Endothelial cell of umbilical vein (primary cell): ENCODE results near the gene MYOCD. TPM values are rescaled to one million over a fixed set of nuclear protein-coding genes. Genes with fewer than 3 reads are reported as not detected.

Experiments used
- BruUV-seq: library from RNA; stranded (reverse); fragments of 400-500 nt; replicated peaks from 2 replicates; lab custom pipeline; 2021; lab: Mats Ljungman, UMichigan
- CTCF ChIA-PET: fragments of 300-600, 350-600 bp; sonication (Branson Sonifier 250); formaldehyde crosslinking; loops from one replicate; lab custom pipeline; 2021; ENCODE audit warnings: antibody characterized with exemption, inconsistent platforms; lab: Charles Lee
- POLR2A ChIA-PET: fragments of 300-600, 350-600 bp; sonication (Branson Sonifier 250); formaldehyde crosslinking; loops from one replicate; lab custom pipeline; 2021; ENCODE audit warnings: antibody characterized with exemption, inconsistent platforms; lab: Charles Lee
- DNase-seq: peaks from one replicate; pipeline ENCODE4 v3.0.0-alpha.2; 2011; ENCODE audit warnings: low read depth, low spot score
- FAIRE-seq: peaks from 2 replicates; lab custom pipeline; 2011; peaks lifted over from hg19 to GRCh38; lab: Jason Lieb, UNC
- H2AFZ ChIP-seq: 2 replicates; pipeline ENCODE4 v1.6.0; 2012; ENCODE audit warnings: low read depth, low read length, control low read depth, inconsistent platforms
- H3K27ac ChIP-seq: 2 replicates; pipeline ENCODE4 v1.5.1; 2011; ENCODE audit warnings: low read depth, mild to moderate bottlenecking, control low read depth, low read length, moderate library complexity; ENCODE audit not compliant: insufficient read depth
- H3K27me3 ChIP-seq, 2 experiments: 2 replicates each; pipeline versions ENCODE4 v1.6.0 to v1.6.1; 2011; ENCODE audit warnings: low read length in 2 of 2, mixed read lengths in 1 of 2; ENCODE audit not compliant: control insufficient read depth in 2 of 2, insufficient read depth in 2 of 2
- H3K36me3 ChIP-seq, 2 experiments: 2 replicates in 1 of 2; 3 replicates in 1 of 2; pipeline ENCODE4 v1.5.1; 2011; ENCODE audit warnings: low read length in 2 of 2, mild to moderate bottlenecking in 1 of 2, moderate library complexity in 1 of 2; ENCODE audit not compliant: control insufficient read depth in 2 of 2, insufficient read depth in 2 of 2; ENCODE audit errors: extremely low read depth in 1 of 2
- H3K4me1 ChIP-seq: 3 replicates; pipeline ENCODE4 v1.5.1; 2011; ENCODE audit warnings: mild to moderate bottlenecking, low read length; ENCODE audit not compliant: control insufficient read depth, insufficient read depth; ENCODE audit errors: extremely low read depth
- H3K4me2 ChIP-seq: 2 replicates; pipeline ENCODE4 v1.6.1; 2011; ENCODE audit warnings: low read length, control low read depth, mixed read lengths; ENCODE audit not compliant: insufficient read depth
- H3K4me3 ChIP-seq, 3 experiments: fragments of 200-600 bp in 1 of 3; sonication (generic), shearing (Covaris generic) in 1 of 3; replicated peaks in 1 of 3; 2 replicates each; pipeline ENCODE4 v1.5.1; 2011 to 2016; ENCODE audit warnings: control low read depth in 3 of 3, low read length in 3 of 3, mild to moderate bottlenecking in 2 of 3, inconsistent platforms in 1 of 3, low read depth in 1 of 3, moderate library complexity in 1 of 3; ENCODE audit not compliant: insufficient read depth in 1 of 3
- H3K79me2 ChIP-seq: 2 replicates; pipeline ENCODE4 v1.6.0; 2012; ENCODE audit warnings: low read length, inconsistent platforms; ENCODE audit not compliant: control insufficient read depth, insufficient read depth
- H3K9ac ChIP-seq: replicated peaks from 2 replicates; pipeline ENCODE3; 2011; ENCODE audit warnings: low read length, control low read depth; ENCODE audit not compliant: insufficient read depth; ENCODE audit errors: extremely low read depth
- H3K9me1 ChIP-seq: replicated peaks from 3 replicates; pipeline ENCODE4 v1.6.0; 2011; ENCODE audit warnings: mild to moderate bottlenecking, low read length; ENCODE audit not compliant: control insufficient read depth, insufficient read depth; ENCODE audit errors: extremely low read depth
- H3K9me3 ChIP-seq: replicated peaks from 2 replicates; pipeline ENCODE4 v1.5.1; 2012; ENCODE audit warnings: low read length, inconsistent platforms; ENCODE audit not compliant: control insufficient read depth, insufficient read depth
- H4K20me1 ChIP-seq: replicated peaks from 2 replicates; pipeline ENCODE3; 2011; ENCODE audit warnings: mild to moderate bottlenecking, low read length; ENCODE audit not compliant: control insufficient read depth, insufficient read depth; ENCODE audit errors: extremely low read depth
- EZH2 ChIP-seq: IDR thresholded peaks from 2 replicates; pipeline ENCODE4 v1.6.1; 2012; ENCODE audit warnings: borderline replicate concordance, low read depth, mild to moderate bottlenecking, moderate library complexity, low read length, inconsistent platforms; ENCODE audit not compliant: severe bottlenecking
- FOS ChIP-seq: IDR thresholded peaks from 2 replicates; pipeline ENCODE4 v1.6.1; 2011; ENCODE audit warnings: mild to moderate bottlenecking, low read length, moderate library complexity, borderline replicate concordance; ENCODE audit not compliant: insufficient read depth
- GATA2 ChIP-seq: IDR thresholded peaks from 2 replicates; pipeline ENCODE4 v1.7.0; 2011; ENCODE audit warnings: low read depth, mild to moderate bottlenecking, moderate library complexity, mixed read lengths, low read length; ENCODE audit not compliant: insufficient read length, insufficient read depth
- JUN ChIP-seq: IDR thresholded peaks from 2 replicates; pipeline ENCODE4 v1.6.1; 2011; ENCODE audit warnings: borderline replicate concordance, low read depth; ENCODE audit not compliant: insufficient read length, insufficient read depth
- MAX ChIP-seq: IDR thresholded peaks from 2 replicates; pipeline ENCODE4 v1.6.1; 2011; ENCODE audit not compliant: insufficient read depth, insufficient read length
- MYC ChIP-seq: IDR thresholded peaks from one replicate; pipeline ENCODE4 v1.6.1; 2011; ENCODE audit warnings: mild to moderate bottlenecking, low read depth, low read length
- POLR2A ChIP-seq: IDR thresholded peaks from 2 replicates; pipeline ENCODE4 v1.6.1; 2012; ENCODE audit warnings: low read depth, mild to moderate bottlenecking, control low read depth, low read length
- POLR2AphosphoS5 ChIP-seq: IDR thresholded peaks from 2 replicates; pipeline ENCODE4 v1.6.1; 2012; ENCODE audit warnings: low read depth, mild to moderate bottlenecking, control low read depth, low read length, moderate library complexity; ENCODE audit not compliant: insufficient read depth
- dilution Hi-C: fragments of 300-500 bp; cut with MboI; formaldehyde crosslinking; loops from one replicate; pipeline ENCODE4 v1.15.0; 2019; ENCODE audit warnings: low sequenced_read_pairs; ENCODE audit not compliant: extremely low pct_ligation_motif_present
- intact Hi-C: fragments of 100-400 bp; cut with micrococcal nuclease; formaldehyde crosslinking; loops from one replicate; pipeline ENCODE4 v1.10.0; 2022
- polyA plus RNA-seq, 4 experiments: library from polyadenylated mRNA; depleted of rRNA in 3 of 4; stranded (reverse) in 3 of 4; unstranded in 1 of 4; fragments of >200 nt; gene quantifications; 2 replicates each; pipeline versions ENCODE4 v1.2.1 to v1.2.3, GENCODE V29; 2011 to 2012; ENCODE audit warnings: missing spikeins in 1 of 4
- total RNA-seq: library from RNA; stranded (reverse); gene quantifications from 2 replicates; pipeline ENCODE4 v1.2.3, GENCODE V29; 2021
- TF ChIP-seq, protein P1 (sequence below), 2 donors: IDR thresholded peaks; 1 replicate in 1 of 2; 2 replicates in 1 of 2; pipeline ENCODE4 v1.5.1; 2011; ENCODE audit warnings: low read length in 2 of 2, mild to moderate bottlenecking in 2 of 2, moderate library complexity in 2 of 2, control low read depth in 1 of 2, inconsistent platforms in 1 of 2, low read depth in 1 of 2; ENCODE audit not compliant: insufficient read depth in 1 of 2; ENCODE audit errors: extremely low read depth in 1 of 2

The MYOCD gene
- total and polyA plus RNA-seq, 2 donors (not counting 3 experiments of a cell fraction or from before 2014, with no cell fraction given): not detected

DNA sequence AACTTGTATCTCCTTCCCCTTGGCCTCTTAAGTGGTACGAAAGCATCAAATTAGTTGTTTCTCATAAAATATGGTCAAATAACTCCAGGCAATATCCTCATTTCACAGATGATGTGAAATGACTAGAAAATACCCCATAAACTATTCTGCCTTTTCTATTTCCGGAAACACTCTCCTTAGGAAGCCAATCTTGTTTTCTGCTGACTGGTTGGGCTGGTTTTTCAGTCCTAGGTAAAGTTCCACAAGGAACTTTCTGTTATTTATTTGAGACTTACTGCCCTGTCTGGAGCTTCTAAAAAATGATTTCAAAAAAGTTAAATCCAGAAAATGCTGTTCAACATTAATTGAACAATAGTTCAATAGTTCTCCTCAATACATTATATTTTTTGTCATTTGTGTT, 7.3 kb downstream of the MYOCD start:
- no peak overlapping the region for H3K4me3 ChIP-seq
- no peak overlapping the region for H3K4me2 ChIP-seq
- no peaks in the 10 kb centered on the region for H3K79me2 ChIP-seq
- H3K36me3 ChIP-seq: no peaks in the 10 kb centered on the region
- TF ChIP-seq GATA2 (no peak), MAX (no peak), FOS (no peak), POLR2AphosphoS5 (no peak)
- TF ChIP-seq, protein P1, sequence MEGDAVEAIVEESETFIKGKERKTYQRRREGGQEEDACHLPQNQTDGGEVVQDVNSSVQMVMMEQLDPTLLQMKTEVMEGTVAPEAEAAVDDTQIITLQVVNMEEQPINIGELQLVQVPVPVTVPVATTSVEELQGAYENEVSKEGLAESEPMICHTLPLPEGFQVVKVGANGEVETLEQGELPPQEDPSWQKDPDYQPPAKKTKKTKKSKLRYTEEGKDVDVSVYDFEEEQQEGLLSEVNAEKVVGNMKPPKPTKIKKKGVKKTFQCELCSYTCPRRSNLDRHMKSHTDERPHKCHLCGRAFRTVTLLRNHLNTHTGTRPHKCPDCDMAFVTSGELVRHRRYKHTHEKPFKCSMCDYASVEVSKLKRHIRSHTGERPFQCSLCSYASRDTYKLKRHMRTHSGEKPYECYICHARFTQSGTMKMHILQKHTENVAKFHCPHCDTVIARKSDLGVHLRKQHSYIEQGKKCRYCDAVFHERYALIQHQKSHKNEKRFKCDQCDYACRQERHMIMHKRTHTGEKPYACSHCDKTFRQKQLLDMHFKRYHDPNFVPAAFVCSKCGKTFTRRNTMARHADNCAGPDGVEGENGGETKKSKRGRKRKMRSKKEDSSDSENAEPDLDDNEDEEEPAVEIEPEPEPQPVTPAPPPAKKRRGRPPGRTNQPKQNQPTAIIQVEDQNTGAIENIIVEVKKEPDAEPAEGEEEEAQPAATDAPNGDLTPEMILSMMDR (IDR thresholded peaks at IDR 0.05; ENCODE audit: extremely low read depth in 1 of 2, insufficient read depth in 1 of 2, low read depth in 1 of 2, low read length in 2 of 2): no peak
- DNase-seq (no peak), FAIRE-seq (no peak)
- H3K9me1 ChIP-seq: no peaks in the 10 kb centered on the region
- H3K27ac ChIP-seq: no peak overlapping the region
- no peak overlapping the region for H2AFZ ChIP-seq
- intact Hi-C loops: no loop called here
- no TSS peak for BruUV-seq
- dilution Hi-C loops: no loop called here
- no peaks in the 10 kb centered on the region for H3K27me3 ChIP-seq
- CTCF ChIA-PET: no interaction called here
- H4K20me1 ChIP-seq: no peaks in the 10 kb centered on the region
- no peaks in the 10 kb centered on the region for H3K4me1 ChIP-seq
- POLR2A ChIA-PET: no interaction called here
- no peak overlapping the region for H3K9ac ChIP-seq
- H3K9me3 ChIP-seq: no peaks in the 10 kb centered on the region

GRCh38 chr17:12673788-12674187, 8.1 kb downstream of the MYOCD start:
- dilution Hi-C loops: no loop called here
- H3K4me2 ChIP-seq: no peak overlapping the region
- no peak overlapping the region for H3K9ac ChIP-seq
- H3K9me3 ChIP-seq: no peaks in the 10 kb centered on the region
- DNase-seq (no peak), FAIRE-seq (no peak)
- H3K79me2 ChIP-seq: no peaks in the 10 kb centered on the region
- TF ChIP-seq FOS (no peak), EZH2 (no peak), MAX (no peak), GATA2 (no peak), JUN (no peak), POLR2AphosphoS5 (no peak), MYC (no peak), POLR2A (no peak)
- TF ChIP-seq, protein P1 (IDR thresholded peaks at IDR 0.05; ENCODE audit: extremely low read depth in 1 of 2, insufficient read depth in 1 of 2, low read depth in 1 of 2, low read length in 2 of 2): no peak
- CTCF ChIA-PET: no interaction called here
- H3K9me1 ChIP-seq: no peaks in the 10 kb centered on the region
- intact Hi-C loops: no loop called here
- H3K4me1 ChIP-seq: no peaks in the 10 kb centered on the region
- no peaks in the 10 kb centered on the region for H3K36me3 ChIP-seq
- no TSS peak for BruUV-seq
- H3K27ac ChIP-seq: no peak overlapping the region
- no peaks in the 10 kb centered on the region for H3K27me3 ChIP-seq
- POLR2A ChIA-PET: no interaction called here
- H4K20me1 ChIP-seq: no peaks in the 10 kb centered on the region
- no peak overlapping the region for H2AFZ ChIP-seq
- no peak overlapping the region for H3K4me3 ChIP-seq
